HCT116 (cell line): ENCODE results near the gene MMP25. TPM values are rescaled to one million over a fixed set of nuclear protein-coding genes. Genes with fewer than 3 reads are reported as not detected.

Experiments used
- ATAC-seq: fragments of 200-7000 bp; cut with Tn5 transposase; 2 replicates; pipeline ENCODE4 v1.9.1; 2020; ENCODE audit warnings: mild to moderate bottlenecking, moderate library complexity
- BruUV-seq: library from RNA; stranded (reverse); fragments of 400-500 nt; replicated peaks from 2 replicates; lab custom pipeline; 2021; lab: Mats Ljungman, UMichigan
- CTCF ChIA-PET: fragments of 300-600 bp; sonication (Branson Sonifier 250); formaldehyde crosslinking; loops from one replicate; lab custom pipeline; 2021; ENCODE audit warnings: antibody characterized with exemption; lab: Charles Lee
- POLR2A ChIA-PET: fragments of 300-600, 350-600 bp; sonication (Branson Sonifier 250); formaldehyde crosslinking; loops from one replicate; lab custom pipeline; 2021; ENCODE audit warnings: antibody characterized with exemption; lab: Charles Lee
- RAD21 ChIA-PET, 2 experiments: fragments of 300-600 bp; sonication (Branson Sonifier 250); formaldehyde crosslinking; loops; one replicate each; lab custom pipeline; 2023; ENCODE audit warnings: low total read pairs in 2 of 2; ENCODE audit not compliant: uncharacterized antibody in 2 of 2, unreplicated experiment in 2 of 2, low non-redundant PET in 1 of 2; lab: Charles Lee
- DNase-seq: peaks from one replicate; pipeline ENCODE4 v3.0.0-alpha.2; 2010; ENCODE audit warnings: low read depth, low spot score
- H2AFZ ChIP-seq: fragments of 200-600 bp; shearing (Covaris generic), sonication (generic); 2 replicates; pipeline ENCODE4 v1.6.1; 2017; ENCODE audit warnings: low read depth, mixed run types, mixed read lengths, antibody characterized with exemption, low read length; ENCODE audit not compliant: poor library complexity, severe bottlenecking
- H3K27ac ChIP-seq: 2 replicates; pipeline ENCODE4 v1.5.1; 2012; ENCODE audit warnings: low read depth, low read length
- H3K27me3 ChIP-seq: fragments of 200-600 bp; sonication (generic); 2 replicates; pipeline ENCODE4 v1.6.1; 2016; ENCODE audit warnings: mixed run types, low read length, mixed read lengths; ENCODE audit not compliant: insufficient read depth
- H3K36me3 ChIP-seq, 2 experiments: fragments of 200-500 bp in 1 of 2; fragments of 200-600 bp in 1 of 2; sonication (Bioruptor generic) in 1 of 2; sonication (generic) in 1 of 2; 2 replicates each; pipeline versions ENCODE4 v1.5.1 to v1.6.1; 2014 to 2016; ENCODE audit warnings: low read length in 2 of 2, inconsistent platforms in 1 of 2, mixed read lengths in 1 of 2, mixed run types in 1 of 2; ENCODE audit not compliant: insufficient read depth in 2 of 2, control insufficient read depth in 1 of 2
- H3K4me1 ChIP-seq, 2 experiments: fragments of 200-600 bp in 1 of 2; sonication (generic) in 1 of 2; 2 replicates each; pipeline versions ENCODE4 v1.5.1 to v1.6.1; 2012 to 2017; ENCODE audit warnings: low read length in 2 of 2, inconsistent platforms in 1 of 2, mild to moderate bottlenecking in 1 of 2, mixed read lengths in 1 of 2, mixed run types in 1 of 2, moderate library complexity in 1 of 2; ENCODE audit not compliant: insufficient read depth in 2 of 2, control insufficient read depth in 1 of 2
- H3K4me2 ChIP-seq: fragments of 200-600 bp; sonication (generic); 2 replicates; pipeline ENCODE4 v1.6.1; 2017; ENCODE audit warnings: mixed run types, low read length, mixed read lengths
- H3K4me3 ChIP-seq, 2 experiments: fragments of 200-600 bp in 1 of 2; sonication (generic) in 1 of 2; replicated peaks in 1 of 2; 2 replicates each; pipeline ENCODE4 v1.5.1; 2011 to 2016; ENCODE audit warnings: low read length in 2 of 2, control low read depth in 1 of 2, low read depth in 1 of 2, mild to moderate bottlenecking in 1 of 2, mixed read lengths in 1 of 2, mixed run types in 1 of 2
- H3K79me2 ChIP-seq: fragments of 200-600 bp; sonication (generic); 2 replicates; pipeline ENCODE4 v1.6.1; 2017; ENCODE audit warnings: mild to moderate bottlenecking, mixed run types, low read length, moderate library complexity, mixed read lengths; ENCODE audit not compliant: insufficient read depth
- H3K9ac ChIP-seq: fragments of 200-600 bp; sonication (generic); 2 replicates; pipeline ENCODE4 v1.6.1; 2016; ENCODE audit warnings: low read length, mixed read lengths
- H3K9me2 ChIP-seq: fragments of 200-600 bp; sonication (generic), shearing (Covaris generic); 2 replicates; pipeline ENCODE4 v1.6.1; 2017; ENCODE audit warnings: mixed run types, mild to moderate bottlenecking, moderate library complexity; ENCODE audit not compliant: insufficient read depth
- H3K9me3 ChIP-seq, 2 experiments: fragments of 200-500 bp in 1 of 2; fragments of 200-600 bp in 1 of 2; sonication (Bioruptor generic) in 1 of 2; sonication (generic) in 1 of 2; 2 replicates each; pipeline ENCODE4 v1.6.1; 2014 to 2017; ENCODE audit warnings: low read length in 2 of 2, mixed read lengths in 2 of 2, inconsistent platforms in 1 of 2, low read depth in 1 of 2, mild to moderate bottlenecking in 1 of 2, mixed run types in 1 of 2, moderate library complexity in 1 of 2; ENCODE audit not compliant: control insufficient read depth in 1 of 2, insufficient read depth in 1 of 2
- H4K20me1 ChIP-seq: fragments of 200-600 bp; sonication (generic), shearing (Covaris generic); 2 replicates; pipeline ENCODE4 v1.6.1; 2017; ENCODE audit warnings: mixed run types, mild to moderate bottlenecking, moderate library complexity; ENCODE audit not compliant: insufficient read depth
- EZH2phosphoT487 ChIP-seq: fragments of 200-600 bp; IDR thresholded peaks from 2 replicates; pipeline ENCODE4 v1.6.1; 2018; ENCODE audit warnings: antibody characterized with exemption, borderline replicate concordance
- POLR2A ChIP-seq: IDR thresholded peaks from 2 replicates; pipeline ENCODE4 v1.7.0; 2011; ENCODE audit warnings: borderline replicate concordance; ENCODE audit not compliant: insufficient read depth, insufficient read length; ENCODE audit errors: extremely low read depth
- SP1 ChIP-seq: IDR thresholded peaks from 2 replicates; pipeline ENCODE4 v1.6.1; 2012; ENCODE audit warnings: low read depth
- ZBTB33 ChIP-seq: IDR thresholded peaks from 2 replicates; pipeline ENCODE4 v1.6.1; 2011; ENCODE audit warnings: mild to moderate bottlenecking, low read length, moderate library complexity; ENCODE audit not compliant: insufficient replicate concordance; ENCODE audit errors: extremely low read depth
- ZFX ChIP-seq: fragments of 450-650 bp; IDR thresholded peaks from 2 replicates; pipeline ENCODE4 v1.6.1; 2017
- ZNF274 ChIP-seq: fragments of 200-500 bp; sonication (Bioruptor generic); IDR thresholded peaks from 2 replicates; pipeline ENCODE4 v1.6.1; 2014; ENCODE audit warnings: mild to moderate bottlenecking, low read depth, low read length, inconsistent platforms
- intact Hi-C: fragments of 100-400 bp; cut with micrococcal nuclease; formaldehyde crosslinking; loops from 2 replicates; pipeline ENCODE4 v1.10.0; 2022
- total RNA-seq: library from RNA; stranded (reverse); gene quantifications from one replicate; pipeline ENCODE4 v1.2.1, GENCODE V29; 2021; ENCODE audit not compliant: unreplicated experiment
- TF ChIP-seq, protein P1 (sequence below): IDR thresholded peaks from 2 replicates; pipeline ENCODE4 v1.6.1; 2012; ENCODE audit warnings: low read depth

MMP25 gene
- total RNA-seq, 1 experiment from 2014 or later, result 2.5 TPM

- Histone ChIP-seq H3K9me3 (no peaks in the 10 kb centered on the region), H3K79me2 (no peaks in the 10 kb centered on the region), H3K4me2 (no peak overlapping the region), H3K4me3 (no peak overlapping the region), H3K4me1 (peaks cover 0 to 27% of the 10 kb centered on the region in 2 experiments; a peak in 1 of 4 replicates), H3K27ac (no peak overlapping the region), H4K20me1 (no peaks in the 10 kb centered on the region), H3K9ac (no peak overlapping the region), H2AFZ (no peak overlapping the region), H3K9me2 (no peaks in the 10 kb centered on the region), H3K36me3 (no peaks in the 10 kb centered on the region), H3K27me3 (no peaks in the 10 kb centered on the region)
- ATAC-seq, result no peak
- DNase-seq, result no peak
- no TSS peak for BruUV-seq
- CTCF ChIA-PET, result interaction anchor here (4.3 kb wide), 1 partner anchor 9 kb away, joined by 16 read pairs; no protein-coding TSS in a partner anchor
- POLR2A ChIA-PET, result interaction anchor here (1.3 kb wide), 1 partner anchor 10 kb away, joined by 3 read pairs; no protein-coding TSS in a partner anchor
- RAD21 ChIA-PET, result no interaction called here
- no peak for TF ChIP-seq SP1
- intact Hi-C loops, result loop anchor here (10.0 kb wide), 1 partner anchor 125 kb away; no protein-coding TSS in a partner anchor
Observed at GRCh38 chr16:3049921-3050481, 3.6 kb downstream of the MMP25 start.

- no TSS peak for BruUV-seq
- H2AFZ ChIP-seq, result no peak overlapping the region
- RAD21 ChIA-PET, result no interaction called here
Observed at GRCh38 chr16:3050487-3050886, 4.1 kb downstream of the MMP25 start.

More at GRCh38 chr16:3050487-3050886, 4.1 kb downstream of the MMP25 start:
- Histone ChIP-seq H3K27ac (no peak overlapping the region), H4K20me1 (no peaks in the 10 kb centered on the region), H3K79me2 (no peaks in the 10 kb centered on the region), H3K27me3 (no peaks in the 10 kb centered on the region), H3K4me2 (no peak overlapping the region), H3K9me2 (no peaks in the 10 kb centered on the region), H3K4me3 (no peak overlapping the region), H3K4me1 (peaks cover 0 to 22% of the 10 kb centered on the region in 2 experiments; a peak in 1 of 4 replicates), H3K9me3 (no peaks in the 10 kb centered on the region), H3K9ac (no peak overlapping the region), H3K36me3 (no peaks in the 10 kb centered on the region)
- POLR2A ChIA-PET, result interaction anchor here (1.3 kb wide), 1 partner anchor 11 kb away, joined by 3 read pairs; no protein-coding TSS in a partner anchor
- DNase-seq, result no peak
- CTCF ChIA-PET, result interaction anchor here (4.3 kb wide), 1 partner anchor 9 kb away, joined by 16 read pairs; no protein-coding TSS in a partner anchor
- intact Hi-C loops, result loop anchor here (10.0 kb wide), 1 partner anchor 124 kb away; no protein-coding TSS in a partner anchor
- no peak for ATAC-seq
- TF ChIP-seq ZFX, result no peak
- no peak for TF ChIP-seq ZNF274
- no peak for TF ChIP-seq ZBTB33
- TF ChIP-seq POLR2A, result no peak
- TF ChIP-seq, protein P1, sequence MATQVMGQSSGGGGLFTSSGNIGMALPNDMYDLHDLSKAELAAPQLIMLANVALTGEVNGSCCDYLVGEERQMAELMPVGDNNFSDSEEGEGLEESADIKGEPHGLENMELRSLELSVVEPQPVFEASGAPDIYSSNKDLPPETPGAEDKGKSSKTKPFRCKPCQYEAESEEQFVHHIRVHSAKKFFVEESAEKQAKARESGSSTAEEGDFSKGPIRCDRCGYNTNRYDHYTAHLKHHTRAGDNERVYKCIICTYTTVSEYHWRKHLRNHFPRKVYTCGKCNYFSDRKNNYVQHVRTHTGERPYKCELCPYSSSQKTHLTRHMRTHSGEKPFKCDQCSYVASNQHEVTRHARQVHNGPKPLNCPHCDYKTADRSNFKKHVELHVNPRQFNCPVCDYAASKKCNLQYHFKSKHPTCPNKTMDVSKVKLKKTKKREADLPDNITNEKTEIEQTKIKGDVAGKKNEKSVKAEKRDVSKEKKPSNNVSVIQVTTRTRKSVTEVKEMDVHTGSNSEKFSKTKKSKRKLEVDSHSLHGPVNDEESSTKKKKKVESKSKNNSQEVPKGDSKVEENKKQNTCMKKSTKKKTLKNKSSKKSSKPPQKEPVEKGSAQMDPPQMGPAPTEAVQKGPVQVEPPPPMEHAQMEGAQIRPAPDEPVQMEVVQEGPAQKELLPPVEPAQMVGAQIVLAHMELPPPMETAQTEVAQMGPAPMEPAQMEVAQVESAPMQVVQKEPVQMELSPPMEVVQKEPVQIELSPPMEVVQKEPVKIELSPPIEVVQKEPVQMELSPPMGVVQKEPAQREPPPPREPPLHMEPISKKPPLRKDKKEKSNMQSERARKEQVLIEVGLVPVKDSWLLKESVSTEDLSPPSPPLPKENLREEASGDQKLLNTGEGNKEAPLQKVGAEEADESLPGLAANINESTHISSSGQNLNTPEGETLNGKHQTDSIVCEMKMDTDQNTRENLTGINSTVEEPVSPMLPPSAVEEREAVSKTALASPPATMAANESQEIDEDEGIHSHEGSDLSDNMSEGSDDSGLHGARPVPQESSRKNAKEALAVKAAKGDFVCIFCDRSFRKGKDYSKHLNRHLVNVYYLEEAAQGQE, result no peak
- no peak for TF ChIP-seq EZH2phosphoT487
